GM12873 (cell line): ENCODE data around the gene NOX4.

Experiments
- CTCF ChIP-seq: IDR thresholded peaks from 2 replicates; pipeline ENCODE4 v1.5.1; 2012; ENCODE audit warnings: low read depth, mild to moderate bottlenecking, moderate library complexity, low read length, control low read depth; ENCODE audit not compliant: insufficient read depth; ENCODE audit errors: missing control alignments

The NOX4 gene

GRCh38 chr11:89346601-89347000 is 144.6 kb downstream of the NOX4 start:
- TF ChIP-seq CTCF, result no peak

GRCh38 chr11:89333704-89334103 is 157.5 kb downstream of the NOX4 start:
- peak; percentile 6 for TF ChIP-seq CTCF

DNA sequence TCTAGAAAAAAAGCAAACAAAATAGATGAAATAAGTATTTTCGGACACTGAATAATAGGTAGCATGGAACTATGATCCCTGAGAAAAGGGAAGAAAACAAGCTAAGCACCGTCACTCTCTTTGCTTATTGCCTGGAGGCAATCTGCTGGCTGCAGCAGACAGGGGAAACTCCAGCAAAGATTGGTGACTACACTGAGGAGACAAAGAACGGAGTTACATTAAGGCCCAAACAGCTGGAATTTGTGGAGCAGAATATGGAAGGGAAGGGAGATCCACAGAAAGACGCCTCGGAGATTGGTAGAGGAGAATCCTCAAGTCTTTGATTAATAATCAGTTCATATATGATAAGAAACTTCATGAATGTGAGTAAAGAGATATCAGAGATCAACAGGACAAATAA is 163.3 kb downstream of the NOX4 start:
- TF ChIP-seq CTCF, result no peak

- TF ChIP-seq CTCF, result no peak
Observed at GRCh38 chr11:89321401-89321800, 169.8 kb downstream of the NOX4 start.

DNA sequence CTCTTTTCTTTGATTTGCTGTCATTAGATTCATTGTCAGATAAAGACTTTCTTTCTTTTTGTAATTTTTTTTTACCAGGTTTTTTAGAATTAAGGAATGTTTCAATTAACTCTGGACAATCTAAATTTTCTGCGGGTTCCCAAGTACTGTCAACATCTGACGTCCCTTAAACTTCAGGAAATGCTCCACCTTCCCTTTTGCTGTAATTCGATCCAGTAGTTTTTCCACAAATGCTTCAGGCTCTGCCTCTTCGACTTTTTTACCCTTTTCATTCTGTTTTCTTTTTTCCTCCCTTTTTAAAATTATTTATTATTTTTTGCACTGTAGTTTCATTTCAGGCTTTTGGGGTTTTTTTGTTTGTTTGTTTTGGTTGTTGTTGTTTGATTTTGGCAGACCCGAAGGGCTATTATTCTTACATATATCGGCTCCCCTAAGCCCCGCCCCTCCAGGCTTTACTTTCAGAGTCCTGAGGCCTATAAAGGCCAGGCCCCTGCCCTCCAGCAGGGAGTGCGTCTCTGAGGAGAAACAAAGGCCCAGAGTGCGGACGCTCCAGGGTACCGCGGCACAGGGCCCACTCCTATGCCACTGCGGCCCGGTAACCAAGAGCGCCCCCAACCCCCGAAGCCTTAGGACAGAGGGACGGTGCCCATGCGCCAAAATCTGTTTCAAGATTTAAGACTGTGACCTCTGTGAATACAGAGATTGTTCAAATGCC is 197.1 kb downstream of the NOX4 start:
- no peak for TF ChIP-seq CTCF

DNA sequence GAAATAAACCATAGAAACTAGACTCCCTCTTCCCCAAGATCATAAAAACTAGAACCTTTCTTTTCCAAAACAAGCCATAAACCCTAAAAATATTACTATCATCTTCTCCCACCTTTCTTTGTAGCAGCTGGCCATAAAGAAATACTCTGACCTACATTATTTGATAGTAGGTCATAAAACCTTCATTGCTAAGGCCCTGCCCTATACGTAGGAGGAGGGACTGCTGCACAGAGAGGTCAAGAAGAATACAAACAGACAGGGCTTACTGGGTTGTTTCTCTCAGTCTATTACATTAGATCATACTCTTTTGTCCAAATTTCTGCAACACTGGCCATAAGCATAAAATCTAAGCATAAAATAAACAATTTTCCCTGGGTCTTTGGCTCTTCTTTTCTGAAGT is 212.0 kb downstream of the NOX4 start:
- TF ChIP-seq CTCF, result no peak

DNA sequence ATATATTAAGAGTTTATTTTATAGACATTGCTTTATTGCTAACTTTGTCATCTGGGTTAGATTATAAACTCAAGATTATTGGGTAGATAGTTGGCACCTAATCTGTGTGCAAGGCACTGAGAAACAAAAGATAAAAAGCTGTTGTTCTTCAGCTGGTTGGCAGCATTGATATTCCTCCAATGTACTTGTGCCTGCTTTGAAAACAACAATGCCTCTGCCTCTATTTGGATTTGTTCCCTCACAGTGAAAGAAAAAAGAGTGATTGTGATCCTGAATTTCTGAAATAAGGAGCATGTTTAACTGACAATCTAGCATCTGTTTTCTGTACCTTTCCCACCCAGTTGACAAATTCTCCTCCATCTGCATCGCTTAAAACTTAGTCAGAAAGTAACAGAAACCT is 215.2 kb downstream of the NOX4 start:
- no peak for TF ChIP-seq CTCF
